Measurements from ENCODE around the gene EIF3K. TPM values are rescaled to one million over a fixed set of nuclear protein-coding genes. Genes with fewer than 3 reads are reported as not detected.

EIF3K gene
- total and polyA plus RNA-seq, 10 of the 15 experiments (the other 5 are each of a cell fraction or from before 2014, with no cell fraction given): 330 to 927 (median 436) TPM

GRCh38 chr19:38639679-38640078, 20.7 kb downstream of the EIF3K start:
- H3K9ac ChIP-seq (ENCODE audit: control insufficient read depth, insufficient read depth, low read length): no peak overlapping the region
- no peaks in the 10 kb centered on the region for H3K9me3 ChIP-seq (replicated peaks; ENCODE audit: control insufficient read depth, insufficient read depth, low read length)
- H3K27me3 ChIP-seq (replicated peaks in 1 of 2; ENCODE audit: control insufficient read depth in 2 of 2, insufficient read depth in 2 of 2, low read length in 1 of 2): no peaks in the 10 kb centered on the region
- in situ Hi-C loops (cut with MboI) (loop anchor here (25.0 kb wide), 1 partner anchor 227 kb away; the partner anchor contains the start of gene FAM98C), intact Hi-C loops (cut with micrococcal nuclease; ENCODE audit: unreplicated experiment) (no loop called here)
- H3K4me2 ChIP-seq (ENCODE audit: control insufficient read depth, insufficient read depth): no peak overlapping the region
- DNase-seq (ENCODE audit: low read depth, low spot score) (no peak), ATAC-seq (no peak), FAIRE-seq (no peak)
- ChIA-PET RAD21 (ENCODE audit: unreplicated experiment) (interaction anchor here (0.6 to 1.1 kb wide), 2 partner anchors 83 to 96 kb away, joined by 3 read pairs; no protein-coding TSS in a partner anchor), POLR2A (interaction anchor here (0.6 kb wide), 1 partner anchor 805 kb away, joined by 4 read pairs; the partner anchor contains the start of gene SUPT5H), CTCF (interaction anchor here (0.5 to 2.1 kb wide), 6 partner anchors 95 to 295 kb away, joined by 3 to 9 read pairs (median 4); partner anchors contain the start of genes MRPS12 and SARS2), SMC1A (ENCODE audit: uncharacterized antibody, unreplicated experiment) (interaction anchor here (0.8 to 7.4 kb wide), 3 partner anchors 15 to 313 kb away, joined by 3 to 102 read pairs (median 3); no protein-coding TSS in a partner anchor)
- no peaks in the 10 kb centered on the region for H3K79me2 ChIP-seq (ENCODE audit: control insufficient read depth, insufficient read depth, low read length)
- no TSS peak for BruUV-seq (replicated peaks)
- TF ChIP-seq TCF7 (IDR thresholded peaks at IDR 0.05; ENCODE audit: borderline replicate concordance): no peak
- no peak for TF ChIP-seq SREBF2 (IDR thresholded peaks at IDR 0.05; ENCODE audit: low read length)
- TF ChIP-seq SMARCA5 (IDR thresholded peaks at IDR 0.05): no peak
- TF ChIP-seq ZNF592 (IDR thresholded peaks at IDR 0.05): no peak
- TF ChIP-seq SREBF1 (IDR thresholded peaks at IDR 0.05; ENCODE audit: low read length): no peak
- no peak for TF ChIP-seq RFX5 (IDR thresholded peaks at IDR 0.05; ENCODE audit: low read depth, low read length)
- TF ChIP-seq MXI1 (IDR thresholded peaks at IDR 0.05; ENCODE audit: low read depth, low read length): no peak
- TF ChIP-seq, protein P1, sequence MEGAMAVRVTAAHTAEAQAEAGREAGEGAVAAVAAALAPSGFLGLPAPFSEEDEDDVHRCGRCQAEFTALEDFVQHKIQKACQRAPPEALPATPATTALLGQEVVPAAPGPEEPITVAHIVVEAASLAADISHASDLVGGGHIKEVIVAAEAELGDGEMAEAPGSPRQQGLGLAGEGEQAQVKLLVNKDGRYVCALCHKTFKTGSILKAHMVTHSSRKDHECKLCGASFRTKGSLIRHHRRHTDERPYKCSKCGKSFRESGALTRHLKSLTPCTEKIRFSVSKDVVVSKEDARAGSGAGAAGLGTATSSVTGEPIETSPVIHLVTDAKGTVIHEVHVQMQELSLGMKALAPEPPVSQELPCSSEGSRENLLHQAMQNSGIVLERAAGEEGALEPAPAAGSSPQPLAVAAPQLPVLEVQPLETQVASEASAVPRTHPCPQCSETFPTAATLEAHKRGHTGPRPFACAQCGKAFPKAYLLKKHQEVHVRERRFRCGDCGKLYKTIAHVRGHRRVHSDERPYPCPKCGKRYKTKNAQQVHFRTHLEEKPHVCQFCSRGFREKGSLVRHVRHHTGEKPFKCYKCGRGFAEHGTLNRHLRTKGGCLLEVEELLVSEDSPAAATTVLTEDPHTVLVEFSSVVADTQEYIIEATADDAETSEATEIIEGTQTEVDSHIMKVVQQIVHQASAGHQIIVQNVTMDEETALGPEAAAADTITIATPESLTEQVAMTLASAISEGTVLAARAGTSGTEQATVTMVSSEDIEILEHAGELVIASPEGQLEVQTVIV (IDR thresholded peaks at IDR 0.05; ENCODE audit: borderline replicate concordance, partially characterized antibody): no peak
- TF ChIP-seq BCLAF1 (IDR thresholded peaks at IDR 0.05): no peak
- no peak for TF ChIP-seq POLR2A (IDR thresholded peaks at IDR 0.05; ENCODE audit: low read depth, low read length)
- TF ChIP-seq RUNX3 (IDR thresholded peaks at IDR 0.05; ENCODE audit: low read length): no peak
- TF ChIP-seq BMI1 (IDR thresholded peaks at IDR 0.05; ENCODE audit: borderline replicate concordance): no peak
- H4K20me1 ChIP-seq (ENCODE audit: control insufficient read depth, insufficient read depth): no peaks in the 10 kb centered on the region
- no peak overlapping the region for H2AFZ ChIP-seq (ENCODE audit: control insufficient read depth, low read depth, low read length)
- peaks cover 10 to 17% of the 10 kb centered on the region in 2 experiments for H3K36me3 ChIP-seq (ENCODE audit: control insufficient read depth in 2 of 2, insufficient read depth in 2 of 2, low read length in 1 of 2)
- peaks cover 15% of the 10 kb centered on the region for H3K4me1 ChIP-seq (ENCODE audit: control insufficient read depth, insufficient read depth, low read length)
- 100% methylated on average over 2 of the region's 2 CpGs for WGBS (ENCODE audit: insufficient coverage, insufficient replicate concordance, low lambda C conversion rate, missing lambda C conversion rate)
- no peak overlapping the region for H3K4me3 ChIP-seq
- no peak overlapping the region for H3K27ac ChIP-seq (ENCODE audit: control insufficient read depth, insufficient read depth)

Data from GM12878 (cell line).